H9 (cell line): ENCODE data around the gene WDPCP. TPM values are rescaled to one million over a fixed set of nuclear protein-coding genes. Genes with fewer than 3 reads are reported as not detected.

Experiments used
- DNase-seq: peaks from one replicate; pipeline ENCODE4 v3.0.0-alpha.2; 2017
- H2AFZ ChIP-seq: one replicate; pipeline ENCODE4 v1.6.1; 2013; ENCODE audit warnings: mild to moderate bottlenecking, low read length, control low read depth, moderate library complexity
- H2AK5ac ChIP-seq: 2 replicates; pipeline ENCODE4 v1.6.1; 2013; ENCODE audit warnings: low read length, control low read depth, mixed read lengths; ENCODE audit not compliant: insufficient read length
- H2BK120ac ChIP-seq: one replicate; pipeline ENCODE4 v1.6.1; 2013; ENCODE audit warnings: low read depth, mild to moderate bottlenecking, low read length, control low read depth, inconsistent platforms; ENCODE audit not compliant: poor library complexity, severe bottlenecking
- H2BK12ac ChIP-seq: 2 replicates; pipeline ENCODE4 v1.6.1; 2013; ENCODE audit warnings: low read length, control low read depth, mixed read lengths, low read depth; ENCODE audit not compliant: insufficient read length
- H2BK15ac ChIP-seq: 2 replicates; pipeline ENCODE4 v1.6.1; 2013; ENCODE audit warnings: low read depth, low read length, control low read depth
- H2BK20ac ChIP-seq: one replicate; pipeline ENCODE4 v1.6.1; 2013; ENCODE audit warnings: low read depth, mild to moderate bottlenecking, low read length, control low read depth, inconsistent platforms; ENCODE audit not compliant: poor library complexity, severe bottlenecking
- H2BK5ac ChIP-seq: 2 replicates; pipeline ENCODE4 v1.6.1; 2013; ENCODE audit warnings: low read length, control low read depth, mixed read lengths; ENCODE audit not compliant: insufficient read length
- H3K14ac ChIP-seq: 2 replicates; pipeline ENCODE4 v1.6.1; 2013; ENCODE audit warnings: low read length, control low read depth; ENCODE audit not compliant: insufficient read depth
- H3K18ac ChIP-seq: 2 replicates; pipeline ENCODE4 v1.6.1; 2013; ENCODE audit warnings: low read depth, mild to moderate bottlenecking, mixed read lengths, low read length, control low read depth; ENCODE audit not compliant: insufficient read length
- H3K23ac ChIP-seq: 2 replicates; pipeline ENCODE4 v1.6.1; 2013; ENCODE audit warnings: low read length, control low read depth, mixed read lengths, low read depth; ENCODE audit not compliant: insufficient read length
- H3K23me2 ChIP-seq: 2 replicates; pipeline ENCODE4 v1.6.1; 2013; ENCODE audit warnings: low read depth, mild to moderate bottlenecking, mixed read lengths, low read length, control low read depth; ENCODE audit not compliant: insufficient read length, poor library complexity, severe bottlenecking
- H3K27ac ChIP-seq: 2 replicates; pipeline ENCODE4 v1.5.1; 2013; ENCODE audit warnings: low read length, control low read depth, mixed read lengths, low read depth; ENCODE audit not compliant: insufficient read length
- H3K27me3 ChIP-seq: 2 replicates; pipeline ENCODE4 v1.6.1; 2013; ENCODE audit warnings: low read length, control low read depth, inconsistent platforms; ENCODE audit not compliant: insufficient read depth
- H3K4ac ChIP-seq: 2 replicates; pipeline ENCODE4 v1.6.1; 2013; ENCODE audit warnings: low read depth, mild to moderate bottlenecking, control low read depth, inconsistent platforms, low read length, moderate library complexity
- H3K4me1 ChIP-seq: 2 replicates; pipeline ENCODE4 v1.6.1; 2013; ENCODE audit warnings: low read length, control low read depth, inconsistent platforms; ENCODE audit not compliant: insufficient read depth
- H3K4me2 ChIP-seq: 2 replicates; pipeline ENCODE4 v1.6.1; 2013; ENCODE audit warnings: low read length, control low read depth, mixed read lengths; ENCODE audit not compliant: insufficient read length, insufficient read depth
- H3K56ac ChIP-seq: 2 replicates; pipeline ENCODE4 v1.6.1; 2013; ENCODE audit warnings: low read depth, mild to moderate bottlenecking, mixed read lengths, low read length, control low read depth; ENCODE audit not compliant: insufficient read length
- H3K79me1 ChIP-seq: 2 replicates; pipeline ENCODE4 v1.6.1; 2013; ENCODE audit warnings: low read depth, mild to moderate bottlenecking, moderate library complexity, low read length, control low read depth, inconsistent platforms; ENCODE audit not compliant: insufficient read depth, poor library complexity, severe bottlenecking
- H3K79me2 ChIP-seq: 2 replicates; pipeline ENCODE4 v1.6.1; 2013; ENCODE audit warnings: low read length, control low read depth, inconsistent platforms; ENCODE audit not compliant: insufficient read depth
- H3K9ac ChIP-seq: 2 replicates; pipeline ENCODE4 v1.6.1; 2013; ENCODE audit warnings: low read length, control low read depth, mixed read lengths; ENCODE audit not compliant: insufficient read length; ENCODE audit errors: extremely low read depth
- H3K9me3 ChIP-seq: one replicate; pipeline ENCODE4 v1.6.1; 2013; ENCODE audit warnings: low read depth, low read length, inconsistent platforms; ENCODE audit not compliant: control insufficient read depth
- H3T11ph ChIP-seq: one replicate; pipeline ENCODE4 v1.6.1; 2013; ENCODE audit warnings: mild to moderate bottlenecking, low read length, control low read depth, inconsistent platforms
- H4K20me1 ChIP-seq: one replicate; pipeline ENCODE4 v1.6.1; 2013; ENCODE audit not compliant: control insufficient read depth, insufficient read length, insufficient read depth
- H4K5ac ChIP-seq: 2 replicates; pipeline ENCODE4 v1.6.1; 2013; ENCODE audit warnings: low read depth, mild to moderate bottlenecking, mixed read lengths, low read length, control low read depth; ENCODE audit not compliant: insufficient read length
- H4K8ac ChIP-seq: replicated peaks from 2 replicates; pipeline ENCODE4 v1.6.1; 2013; ENCODE audit warnings: low read length, control low read depth, mixed read lengths, low read depth; ENCODE audit not compliant: insufficient read length
- H4K91ac ChIP-seq: 2 replicates; pipeline ENCODE4 v1.6.1; 2013; ENCODE audit warnings: low read depth, mild to moderate bottlenecking, moderate library complexity, mixed read lengths, low read length, control low read depth; ENCODE audit not compliant: insufficient read length
- H3K27ac Mint-ChIP-seq, 3 experiments: 2 replicates in 2 of 3; 3 replicates in 1 of 3; pipeline ENCODE4 v1.8.0; 2020 to 2021; ENCODE audit warnings: mixed read lengths in 3 of 3, mild to moderate bottlenecking in 1 of 3, moderate library complexity in 1 of 3
- H3K27me3 Mint-ChIP-seq: 2 replicates; pipeline ENCODE4 v1.8.0; 2021; ENCODE audit warnings: low read depth, mild to moderate bottlenecking, moderate library complexity, mixed read lengths
- H3K36me3 Mint-ChIP-seq, 3 experiments: 2 replicates in 2 of 3; 3 replicates in 1 of 3; pipeline ENCODE4 v1.8.0; 2020 to 2021; ENCODE audit warnings: low read depth in 3 of 3, mixed read lengths in 3 of 3; ENCODE audit not compliant: insufficient read depth in 1 of 3
- H3K4me1 Mint-ChIP-seq, 2 experiments: 2 replicates each; pipeline ENCODE4 v1.8.0; 2020; ENCODE audit warnings: mixed read lengths in 2 of 2
- H3K4me3 Mint-ChIP-seq, 2 experiments: 2 replicates in 1 of 2; 3 replicates in 1 of 2; pipeline ENCODE4 v1.8.0; 2020 to 2021; ENCODE audit warnings: mild to moderate bottlenecking in 2 of 2, mixed read lengths in 2 of 2, moderate library complexity in 1 of 2
- H3K9me3 Mint-ChIP-seq, 2 experiments: 2 replicates in 1 of 2; 3 replicates in 1 of 2; pipeline ENCODE4 v1.8.0; 2020; ENCODE audit warnings: mild to moderate bottlenecking in 2 of 2, mixed read lengths in 2 of 2, moderate library complexity in 1 of 2
- CTCF ChIP-seq: fragments of 200-600 bp; sonication (generic); conservative IDR thresholded peaks from 3 replicates; pipeline ENCODE4 v1.8.0; 2021; ENCODE audit warnings: antibody characterized with exemption, mild to moderate bottlenecking
- WGBS: extraction: QIAGEN DNeasy Blood & Tissue Kit; methylation state at CpG from one replicate; pipeline ENCODE4 v1.1.7; 2013; ENCODE audit warnings: missing lambda C conversion rate, low lambda C conversion rate, mixed read lengths; ENCODE audit not compliant: insufficient read length; ENCODE audit errors: extremely low coverage; 5-methylcytosine and 5-hydroxymethylcytosine counted together
- total RNA-seq: library from RNA; stranded (reverse); gene quantifications from 2 replicates; pipeline ENCODE4 v1.2.1, GENCODE V29; 2021

WDPCP gene
- total RNA-seq, 1 experiment from 2014 or later, result 22.4 TPM

- H2BK120ac ChIP-seq, result no peak overlapping the region
- no peaks in the 10 kb centered on the region for H3K9me3 ChIP-seq
- H3K27me3 Mint-ChIP-seq, result no peaks in the 10 kb centered on the region
- no peaks in the 10 kb centered on the region for H3K23me2 ChIP-seq
- no peak overlapping the region for H3K18ac ChIP-seq
- H3K27me3 ChIP-seq, result no peaks in the 10 kb centered on the region
- TF ChIP-seq CTCF, result no peak
- WGBS, result no CpG with 5 or more reads among the region's 1 CpG
- no peak overlapping the region for H4K8ac ChIP-seq
- H3T11ph ChIP-seq, result no peak overlapping the region
- peaks cover 12 to 40% (median 30%) of the 10 kb centered on the region in 3 experiments for H3K36me3 Mint-ChIP-seq
- no peak overlapping the region for H2AK5ac ChIP-seq
- no peak overlapping the region for H3K14ac ChIP-seq
- H2BK15ac ChIP-seq, result no peak overlapping the region
- no peak overlapping the region for H3K4ac ChIP-seq
- no peak overlapping the region for H4K5ac ChIP-seq
- no peak overlapping the region for H3K27ac Mint-ChIP-seq
- H2BK20ac ChIP-seq, result no peak overlapping the region
- peaks cover 29 to 30% of the 10 kb centered on the region in 2 experiments for H3K9me3 Mint-ChIP-seq
- H2BK5ac ChIP-seq, result no peak overlapping the region
- H3K4me1 ChIP-seq, result no peaks in the 10 kb centered on the region
- peaks cover 0 to 7% of the 10 kb centered on the region in 2 experiments; a peak in 1 of 4 replicates for H3K4me1 Mint-ChIP-seq
- H3K4me2 ChIP-seq, result no peak overlapping the region
- no peak overlapping the region for H2AFZ ChIP-seq
- H3K4me3 Mint-ChIP-seq, result no peak overlapping the region
- H4K20me1 ChIP-seq, result no peaks in the 10 kb centered on the region
- no peak overlapping the region for H3K27ac ChIP-seq
- H3K79me1 ChIP-seq, result peaks cover 2% of the 10 kb centered on the region
- no peak overlapping the region for H3K9ac ChIP-seq
- DNase-seq, result no peak
- no peak overlapping the region for H2BK12ac ChIP-seq
- H3K56ac ChIP-seq, result no peak overlapping the region
- H4K91ac ChIP-seq, result no peak overlapping the region
- H3K79me2 ChIP-seq, result no peaks in the 10 kb centered on the region
- H3K23ac ChIP-seq, result no peak overlapping the region
Observed at GRCh38 chr2:63520793-63521192, 67.5 kb downstream of the WDPCP start.
